Liver (tissue), 3 donors: Measurements from ENCODE around the gene ME2.

ENCODE experiments used
- TAF1 ChIP-seq: conservative IDR thresholded peaks from 2 replicates; pipeline ENCODE4 v1.6.1; 2016; ENCODE audit warnings: antibody characterized with exemption, mild to moderate bottlenecking
- TF ChIP-seq, protein P1 (sequence below): fragments of 150-350 bp; IDR thresholded peaks from 2 replicates; pipeline ENCODE4 v1.5.1; 2017; ENCODE audit warnings: improper control_type of control experiment, low read depth, low read length; ENCODE audit not compliant: missing input control
- TF ChIP-seq, protein P2 (sequence below): IDR thresholded peaks from 2 replicates; pipeline ENCODE4 v1.6.1; 2016; ENCODE audit warnings: antibody characterized with exemption
- donor health status: healthy.
- donor health status: healthy.

DNA sequence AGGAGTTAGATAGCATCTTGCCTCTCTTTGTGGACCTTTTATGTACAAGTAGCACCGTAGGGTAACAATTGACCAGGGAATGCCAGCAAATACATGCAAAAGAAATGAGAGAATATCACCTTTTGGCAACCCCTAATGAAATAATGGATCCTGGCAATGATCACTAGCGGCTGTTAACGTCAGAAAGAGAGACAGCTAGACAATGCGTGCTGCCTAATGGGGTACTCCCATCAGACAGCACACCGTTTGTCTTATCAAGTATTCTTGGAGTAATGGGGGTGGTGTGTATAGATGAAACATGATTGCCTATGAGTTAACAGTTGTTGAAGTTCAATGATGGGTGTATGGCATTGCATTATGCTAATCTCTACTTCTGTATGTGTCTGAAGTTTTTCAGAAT, 90.5 kb downstream of the ME2 start:
- TF ChIP-seq, protein P1, sequence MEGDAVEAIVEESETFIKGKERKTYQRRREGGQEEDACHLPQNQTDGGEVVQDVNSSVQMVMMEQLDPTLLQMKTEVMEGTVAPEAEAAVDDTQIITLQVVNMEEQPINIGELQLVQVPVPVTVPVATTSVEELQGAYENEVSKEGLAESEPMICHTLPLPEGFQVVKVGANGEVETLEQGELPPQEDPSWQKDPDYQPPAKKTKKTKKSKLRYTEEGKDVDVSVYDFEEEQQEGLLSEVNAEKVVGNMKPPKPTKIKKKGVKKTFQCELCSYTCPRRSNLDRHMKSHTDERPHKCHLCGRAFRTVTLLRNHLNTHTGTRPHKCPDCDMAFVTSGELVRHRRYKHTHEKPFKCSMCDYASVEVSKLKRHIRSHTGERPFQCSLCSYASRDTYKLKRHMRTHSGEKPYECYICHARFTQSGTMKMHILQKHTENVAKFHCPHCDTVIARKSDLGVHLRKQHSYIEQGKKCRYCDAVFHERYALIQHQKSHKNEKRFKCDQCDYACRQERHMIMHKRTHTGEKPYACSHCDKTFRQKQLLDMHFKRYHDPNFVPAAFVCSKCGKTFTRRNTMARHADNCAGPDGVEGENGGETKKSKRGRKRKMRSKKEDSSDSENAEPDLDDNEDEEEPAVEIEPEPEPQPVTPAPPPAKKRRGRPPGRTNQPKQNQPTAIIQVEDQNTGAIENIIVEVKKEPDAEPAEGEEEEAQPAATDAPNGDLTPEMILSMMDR = no peak
- TF ChIP-seq TAF1 = no peak
- TF ChIP-seq, protein P2, sequence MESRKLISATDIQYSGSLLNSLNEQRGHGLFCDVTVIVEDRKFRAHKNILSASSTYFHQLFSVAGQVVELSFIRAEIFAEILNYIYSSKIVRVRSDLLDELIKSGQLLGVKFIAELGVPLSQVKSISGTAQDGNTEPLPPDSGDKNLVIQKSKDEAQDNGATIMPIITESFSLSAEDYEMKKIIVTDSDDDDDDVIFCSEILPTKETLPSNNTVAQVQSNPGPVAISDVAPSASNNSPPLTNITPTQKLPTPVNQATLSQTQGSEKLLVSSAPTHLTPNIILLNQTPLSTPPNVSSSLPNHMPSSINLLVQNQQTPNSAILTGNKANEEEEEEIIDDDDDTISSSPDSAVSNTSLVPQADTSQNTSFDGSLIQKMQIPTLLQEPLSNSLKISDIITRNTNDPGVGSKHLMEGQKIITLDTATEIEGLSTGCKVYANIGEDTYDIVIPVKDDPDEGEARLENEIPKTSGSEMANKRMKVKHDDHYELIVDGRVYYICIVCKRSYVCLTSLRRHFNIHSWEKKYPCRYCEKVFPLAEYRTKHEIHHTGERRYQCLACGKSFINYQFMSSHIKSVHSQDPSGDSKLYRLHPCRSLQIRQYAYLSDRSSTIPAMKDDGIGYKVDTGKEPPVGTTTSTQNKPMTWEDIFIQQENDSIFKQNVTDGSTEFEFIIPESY = no peak
